ENCODE measurements around the gene TAF5.
"Not testable (repeated sequence)": the region's sequence is repeated elsewhere in the genome, so short reads cannot be mapped to it uniquely, and the experiment has no call there.

TAF5 gene

GRCh38 chr10:103415581-103415980, 47.8 kb downstream of the TAF5 start:
- no peak for DNase-seq

- DNase-seq, result peak; percentile 36
These were observed 48.8 kb downstream of the TAF5 start for GRCh38 chr10:103416436-103417147.

GRCh38 chr10:103417148-103417469, 49.3 kb downstream of the TAF5 start:
- DNase-seq, result not testable (repeated sequence)

DNA sequence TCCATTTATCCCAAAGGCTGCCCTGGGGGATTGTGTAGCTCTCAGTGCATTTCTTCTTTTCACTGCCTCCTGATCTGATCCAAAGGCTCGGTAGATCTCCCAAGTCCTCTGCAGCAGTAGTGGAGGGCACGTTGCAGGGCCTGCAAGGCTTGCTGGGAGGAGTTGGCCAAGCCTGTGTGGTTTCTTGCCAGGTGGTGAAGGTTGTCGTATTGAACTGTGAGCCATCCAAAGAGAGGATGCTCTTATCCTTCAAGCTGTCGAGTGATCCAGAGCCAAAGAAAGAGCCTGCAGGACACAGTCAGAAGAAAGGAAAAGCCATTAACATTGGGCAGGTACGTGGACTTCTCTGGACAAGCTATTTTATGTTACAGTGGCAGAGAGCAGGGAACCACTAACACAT, 49.8 kb downstream of the TAF5 start:
- DNase-seq, result no peak

GRCh38 chr10:103419101-103419500, 51.3 kb downstream of the TAF5 start:
- no peak for DNase-seq

DNA sequence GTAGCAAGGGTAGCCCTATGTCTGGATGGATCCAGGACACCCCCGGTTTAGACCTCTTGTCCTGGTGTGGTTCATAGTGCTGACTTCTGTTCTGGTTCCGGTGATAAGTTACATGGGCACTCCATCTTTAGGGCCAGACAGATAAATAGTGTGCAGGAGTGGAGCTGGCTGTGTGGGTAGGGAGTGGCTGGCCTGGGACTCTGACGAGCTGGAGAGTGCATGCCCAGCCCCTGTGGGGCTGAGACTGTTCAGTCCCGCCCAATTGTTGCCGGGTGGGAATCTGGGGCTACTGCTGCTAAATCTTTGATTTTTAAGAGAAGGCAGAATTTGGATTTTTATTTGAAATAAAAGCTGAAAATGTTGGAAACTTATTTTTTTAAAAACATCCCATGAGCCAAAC, 56.0 kb downstream of the TAF5 start:
- no peak for DNase-seq

GRCh38 chr10:103427866-103428265, 60.1 kb downstream of the TAF5 start:
- DNase-seq, result no peak

GRCh38 chr10:103428989-103429643, 61.3 kb downstream of the TAF5 start:
- no peak for DNase-seq

GRCh38 chr10:103429647-103430046, 61.9 kb downstream of the TAF5 start:
- no peak for DNase-seq

DNA sequence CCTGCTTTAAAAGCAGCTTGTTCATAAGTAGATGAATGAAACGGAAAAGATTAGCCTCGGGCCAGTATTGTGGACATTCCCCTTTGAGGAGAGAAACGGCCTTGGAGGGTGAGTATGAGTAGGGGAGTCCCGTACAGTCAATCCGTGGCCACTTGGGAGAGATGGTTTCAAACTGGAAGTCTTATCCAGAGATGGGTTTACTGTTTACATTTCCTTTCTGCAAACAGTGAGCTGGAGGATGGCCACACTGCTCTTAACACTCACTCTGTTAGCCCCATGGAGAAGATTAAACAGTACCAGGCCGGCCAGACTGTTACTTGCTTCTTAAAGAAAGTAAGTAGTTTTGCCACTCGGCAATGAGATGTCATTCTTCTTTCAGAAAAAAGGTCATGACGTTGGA, 64.1 kb downstream of the TAF5 start:
- no peak for DNase-seq

DNA sequence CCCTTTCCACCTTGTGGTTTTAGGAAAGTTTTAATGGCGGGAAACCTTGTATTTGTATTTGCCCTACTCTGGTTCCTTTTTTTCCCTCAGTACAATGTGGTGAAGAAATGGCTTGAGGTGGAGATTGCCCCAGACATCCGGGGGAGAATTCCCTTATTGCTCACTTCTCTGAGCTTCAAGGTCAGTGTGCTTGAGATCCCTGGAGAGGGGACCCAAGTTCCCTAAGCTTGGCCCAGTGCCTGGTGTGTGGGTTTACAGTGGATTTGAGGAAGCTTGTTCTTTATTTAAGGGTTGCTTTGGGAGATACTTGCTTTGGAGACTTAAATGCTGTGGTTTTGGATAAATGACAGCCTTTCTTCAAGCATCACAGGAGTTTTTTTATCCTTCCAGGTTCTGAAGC, 66.1 kb downstream of the TAF5 start:
- DNase-seq, result no peak

All from activated CD4-positive, CD25-positive, alpha-beta regulatory T cell treated with anti-CD3 and anti-CD28 coated beads, Interleukin-2, amount 50 U/mL, for 72 hours (primary cell).